HL-60 (cell line): ENCODE results near the gene ARHGAP25.
A peak's percentile ranks its signal among the peaks of the same experiment; 100 is the strongest.

ENCODE experiments used
- DNase-seq, 2 experiments: peaks; one replicate each; pipeline ENCODE4 v3.0.0-alpha.2; 2010 to 2020; ENCODE audit warnings: low read depth in 1 of 2, low spot score in 1 of 2
- H3K27ac ChIP-seq: fragments of 250-450 bp; sonication (Bioruptor Pico); replicated peaks from 2 replicates; pipeline ENCODE4 v1.5.1; 2020; ENCODE audit warnings: mild to moderate bottlenecking, moderate library complexity
- H3K27me3 ChIP-seq: fragments of 250-450 bp; sonication (Bioruptor Pico); 2 replicates; pipeline ENCODE4 v1.5.1; 2021; ENCODE audit warnings: mild to moderate bottlenecking, moderate library complexity; ENCODE audit not compliant: insufficient read depth, poor library complexity, severe bottlenecking
- H3K4me3 ChIP-seq: replicated peaks from 2 replicates; pipeline ENCODE4 v1.5.1; 2011; ENCODE audit warnings: mild to moderate bottlenecking, control low read depth, low read length; ENCODE audit not compliant: insufficient read depth
- GABPA ChIP-seq: IDR thresholded peaks from 2 replicates; pipeline ENCODE4 v1.6.1; 2012; ENCODE audit warnings: low read depth
- POLR2AphosphoS5 ChIP-seq: IDR thresholded peaks from 2 replicates; pipeline ENCODE4 v1.6.1; 2012; ENCODE audit warnings: low read depth
- SPI1 ChIP-seq: IDR thresholded peaks from 2 replicates; pipeline ENCODE4 v1.6.1; 2012; ENCODE audit warnings: low read depth, mild to moderate bottlenecking, borderline replicate concordance
- TF ChIP-seq, protein P1 (sequence below): IDR thresholded peaks from one replicate; pipeline ENCODE4 v1.5.1; 2011; ENCODE audit warnings: low read length, control low read depth, inconsistent platforms; ENCODE audit not compliant: insufficient read depth
- TF ChIP-seq, protein P2 (sequence below): IDR thresholded peaks from 2 replicates; pipeline ENCODE4 v1.6.1; 2012; ENCODE audit warnings: low read depth; ENCODE audit not compliant: insufficient replicate concordance

ARHGAP25 gene

DNA sequence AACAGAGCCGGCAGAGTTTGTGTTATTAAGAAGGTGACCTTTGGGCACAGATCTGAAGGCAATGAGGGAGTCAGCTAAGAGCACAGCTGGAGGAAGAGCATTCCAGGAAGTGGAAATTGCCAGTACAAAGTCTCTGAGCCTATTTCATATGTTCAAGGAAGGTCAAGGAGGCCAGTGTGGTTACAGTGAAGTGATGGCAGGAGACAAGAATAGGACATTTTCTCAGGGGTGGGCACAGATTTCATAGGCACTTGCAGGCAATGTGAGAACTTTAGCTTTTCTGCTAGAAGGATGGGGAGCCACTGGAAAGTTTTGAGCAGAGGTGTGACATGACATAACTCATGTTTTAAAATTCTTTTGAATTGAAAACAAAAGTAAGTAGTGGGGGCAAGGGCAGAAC, 50.3 kb downstream of the ARHGAP25 start:
- H3K27me3 ChIP-seq = no peaks in the 10 kb centered on the region
- no peak for DNase-seq
- H3K27ac ChIP-seq = peak overlapping the region; percentile 50
- H3K4me3 ChIP-seq = no peak overlapping the region
- no peak for TF ChIP-seq POLR2AphosphoS5
- TF ChIP-seq, protein P1, sequence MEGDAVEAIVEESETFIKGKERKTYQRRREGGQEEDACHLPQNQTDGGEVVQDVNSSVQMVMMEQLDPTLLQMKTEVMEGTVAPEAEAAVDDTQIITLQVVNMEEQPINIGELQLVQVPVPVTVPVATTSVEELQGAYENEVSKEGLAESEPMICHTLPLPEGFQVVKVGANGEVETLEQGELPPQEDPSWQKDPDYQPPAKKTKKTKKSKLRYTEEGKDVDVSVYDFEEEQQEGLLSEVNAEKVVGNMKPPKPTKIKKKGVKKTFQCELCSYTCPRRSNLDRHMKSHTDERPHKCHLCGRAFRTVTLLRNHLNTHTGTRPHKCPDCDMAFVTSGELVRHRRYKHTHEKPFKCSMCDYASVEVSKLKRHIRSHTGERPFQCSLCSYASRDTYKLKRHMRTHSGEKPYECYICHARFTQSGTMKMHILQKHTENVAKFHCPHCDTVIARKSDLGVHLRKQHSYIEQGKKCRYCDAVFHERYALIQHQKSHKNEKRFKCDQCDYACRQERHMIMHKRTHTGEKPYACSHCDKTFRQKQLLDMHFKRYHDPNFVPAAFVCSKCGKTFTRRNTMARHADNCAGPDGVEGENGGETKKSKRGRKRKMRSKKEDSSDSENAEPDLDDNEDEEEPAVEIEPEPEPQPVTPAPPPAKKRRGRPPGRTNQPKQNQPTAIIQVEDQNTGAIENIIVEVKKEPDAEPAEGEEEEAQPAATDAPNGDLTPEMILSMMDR = no peak
- TF ChIP-seq SPI1 = no peak
- TF ChIP-seq, protein P2, sequence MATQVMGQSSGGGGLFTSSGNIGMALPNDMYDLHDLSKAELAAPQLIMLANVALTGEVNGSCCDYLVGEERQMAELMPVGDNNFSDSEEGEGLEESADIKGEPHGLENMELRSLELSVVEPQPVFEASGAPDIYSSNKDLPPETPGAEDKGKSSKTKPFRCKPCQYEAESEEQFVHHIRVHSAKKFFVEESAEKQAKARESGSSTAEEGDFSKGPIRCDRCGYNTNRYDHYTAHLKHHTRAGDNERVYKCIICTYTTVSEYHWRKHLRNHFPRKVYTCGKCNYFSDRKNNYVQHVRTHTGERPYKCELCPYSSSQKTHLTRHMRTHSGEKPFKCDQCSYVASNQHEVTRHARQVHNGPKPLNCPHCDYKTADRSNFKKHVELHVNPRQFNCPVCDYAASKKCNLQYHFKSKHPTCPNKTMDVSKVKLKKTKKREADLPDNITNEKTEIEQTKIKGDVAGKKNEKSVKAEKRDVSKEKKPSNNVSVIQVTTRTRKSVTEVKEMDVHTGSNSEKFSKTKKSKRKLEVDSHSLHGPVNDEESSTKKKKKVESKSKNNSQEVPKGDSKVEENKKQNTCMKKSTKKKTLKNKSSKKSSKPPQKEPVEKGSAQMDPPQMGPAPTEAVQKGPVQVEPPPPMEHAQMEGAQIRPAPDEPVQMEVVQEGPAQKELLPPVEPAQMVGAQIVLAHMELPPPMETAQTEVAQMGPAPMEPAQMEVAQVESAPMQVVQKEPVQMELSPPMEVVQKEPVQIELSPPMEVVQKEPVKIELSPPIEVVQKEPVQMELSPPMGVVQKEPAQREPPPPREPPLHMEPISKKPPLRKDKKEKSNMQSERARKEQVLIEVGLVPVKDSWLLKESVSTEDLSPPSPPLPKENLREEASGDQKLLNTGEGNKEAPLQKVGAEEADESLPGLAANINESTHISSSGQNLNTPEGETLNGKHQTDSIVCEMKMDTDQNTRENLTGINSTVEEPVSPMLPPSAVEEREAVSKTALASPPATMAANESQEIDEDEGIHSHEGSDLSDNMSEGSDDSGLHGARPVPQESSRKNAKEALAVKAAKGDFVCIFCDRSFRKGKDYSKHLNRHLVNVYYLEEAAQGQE = no peak
- no peak for TF ChIP-seq GABPA

DNA sequence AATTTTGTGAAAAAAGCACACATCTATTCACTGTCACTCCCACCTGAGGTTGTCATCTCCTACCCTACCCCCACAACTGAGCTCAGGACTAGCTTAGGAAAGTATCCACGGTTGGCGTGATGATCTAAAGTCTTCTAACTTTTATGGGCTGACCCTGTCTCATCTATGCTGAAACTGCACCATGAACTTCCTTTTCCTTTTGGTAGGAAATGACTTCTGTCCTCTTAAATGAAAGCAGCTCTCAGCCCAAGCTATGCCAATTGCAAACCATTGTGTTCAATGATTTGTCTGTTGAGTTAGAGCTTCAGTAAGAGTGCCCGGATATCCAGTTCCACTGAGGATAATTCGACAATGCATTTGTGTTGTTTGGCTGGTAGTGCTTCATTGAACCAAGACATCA, 52.7 kb downstream of the ARHGAP25 start:
- Histone ChIP-seq H3K27ac (no peak overlapping the region), H3K4me3 (no peak overlapping the region), H3K27me3 (no peaks in the 10 kb centered on the region)
- no peak for DNase-seq
- TF ChIP-seq, protein P1 = no peak
- TF ChIP-seq SPI1 (no peak), POLR2AphosphoS5 (no peak), GABPA (no peak)
- TF ChIP-seq, protein P2 = no peak

DNA sequence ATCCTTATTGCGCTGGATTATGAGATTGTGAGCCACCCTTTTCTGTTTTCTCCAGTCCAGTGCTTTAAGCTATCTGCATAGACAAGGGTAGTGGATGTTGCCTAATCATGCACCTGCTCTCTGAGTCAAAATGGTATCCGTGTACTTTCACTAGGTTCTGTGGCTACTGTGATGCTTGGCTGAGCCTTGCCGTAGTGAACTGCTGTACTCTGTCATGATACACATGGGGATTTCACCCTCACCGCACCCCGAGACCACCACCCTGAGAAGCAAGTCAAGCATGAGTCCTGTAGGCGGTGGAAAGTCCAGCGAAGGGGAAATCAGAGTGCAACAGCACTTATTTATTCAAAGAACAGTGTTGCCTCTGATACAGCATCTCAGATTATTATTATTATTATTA, 55.0 kb downstream of the ARHGAP25 start:
- Histone ChIP-seq H3K4me3 (no peak overlapping the region), H3K27ac (no peak overlapping the region), H3K27me3 (no peaks in the 10 kb centered on the region)
- TF ChIP-seq, protein P2 = no peak
- TF ChIP-seq, protein P1 = no peak
- TF ChIP-seq GABPA = no peak
- TF ChIP-seq POLR2AphosphoS5 = no peak
- TF ChIP-seq SPI1 = no peak
- DNase-seq = no peak
